ENCODE results near the gene ADK.
"Not testable (repeated sequence)": the region's sequence is repeated elsewhere in the genome, so short reads cannot be mapped to it uniquely, and the experiment has no call there.

The ADK gene

GRCh38 chr10:74488907-74489306, 337.9 kb downstream of the ADK start:
- no peak overlapping the region for H3K4me2 ChIP-seq (ENCODE audit: low read depth, low read length, poor library complexity, severe bottlenecking)
- H4K20me1 ChIP-seq (ENCODE audit: insufficient read depth, low read length, poor library complexity, severe bottlenecking) = no peaks in the 10 kb centered on the region
- H3K36me3 ChIP-seq (ENCODE audit: insufficient read depth, low read length) = no peaks in the 10 kb centered on the region
- H3F3A ChIP-seq (ENCODE audit: low read depth) = no peaks in the 10 kb centered on the region
- no peak overlapping the region for H3K4me3 ChIP-seq (ENCODE audit: low read length, poor library complexity, severe bottlenecking)
- no peaks in the 10 kb centered on the region for H3K9me3 ChIP-seq (ENCODE audit: insufficient read depth, low read depth, low read length)
- no peaks in the 10 kb centered on the region for H3K9me2 ChIP-seq (replicated peaks; ENCODE audit: low read depth, low read length)
- no peak overlapping the region for H3K9ac ChIP-seq (ENCODE audit: low read depth, low read length, poor library complexity, severe bottlenecking)
- H3K27me3 ChIP-seq (ENCODE audit: insufficient read depth, low read length, poor library complexity, severe bottlenecking) = no peaks in the 10 kb centered on the region
- no peak overlapping the region for H2AFZ ChIP-seq (ENCODE audit: low read length)
- no peak for TF ChIP-seq EZH2phosphoT487 (IDR thresholded peaks at IDR 0.05; ENCODE audit: borderline replicate concordance)
- TF ChIP-seq CTCF (conservative IDR thresholded peaks at IDR 0.05; ENCODE audit: low read length) = no peak
- no peaks in the 10 kb centered on the region for H3K79me2 ChIP-seq (ENCODE audit: insufficient read depth, low read length)
- no peaks in the 10 kb centered on the region for H3K4me1 ChIP-seq (ENCODE audit: insufficient read depth, low read length, poor library complexity, severe bottlenecking)

- H3F3A ChIP-seq (ENCODE audit: low read depth) = no peaks in the 10 kb centered on the region
- H2AFZ ChIP-seq (ENCODE audit: low read length) = no peak overlapping the region
- H3K27me3 ChIP-seq (ENCODE audit: insufficient read depth, low read length, poor library complexity, severe bottlenecking) = no peaks in the 10 kb centered on the region
- no peak overlapping the region for H3K4me3 ChIP-seq (ENCODE audit: low read length, poor library complexity, severe bottlenecking)
- H3K9ac ChIP-seq (ENCODE audit: low read depth, low read length, poor library complexity, severe bottlenecking) = no peak overlapping the region
- H4K20me1 ChIP-seq (ENCODE audit: insufficient read depth, low read length, poor library complexity, severe bottlenecking) = no peaks in the 10 kb centered on the region
- H3K4me2 ChIP-seq (ENCODE audit: low read depth, low read length, poor library complexity, severe bottlenecking) = no peak overlapping the region
- H3K4me1 ChIP-seq (ENCODE audit: insufficient read depth, low read length, poor library complexity, severe bottlenecking) = no peaks in the 10 kb centered on the region
- no peaks in the 10 kb centered on the region for H3K36me3 ChIP-seq (ENCODE audit: insufficient read depth, low read length)
- H3K9me2 ChIP-seq (replicated peaks; ENCODE audit: low read depth, low read length) = no peaks in the 10 kb centered on the region
- no peaks in the 10 kb centered on the region for H3K9me3 ChIP-seq (ENCODE audit: insufficient read depth, low read depth, low read length)
- H3K79me2 ChIP-seq (ENCODE audit: insufficient read depth, low read length) = no peaks in the 10 kb centered on the region
- TF ChIP-seq EZH2phosphoT487 (IDR thresholded peaks at IDR 0.05; ENCODE audit: borderline replicate concordance) (no peak), CTCF (conservative IDR thresholded peaks at IDR 0.05; ENCODE audit: low read length) (no peak)
Measured at GRCh38 chr10:74490551-74490950, 339.5 kb downstream of the ADK start.

GRCh38 chr10:74491014-74491413, 340.0 kb downstream of the ADK start:
- H3K4me3 ChIP-seq (ENCODE audit: low read length, poor library complexity, severe bottlenecking) = no peak overlapping the region
- no peaks in the 10 kb centered on the region for H3K4me1 ChIP-seq (ENCODE audit: insufficient read depth, low read length, poor library complexity, severe bottlenecking)
- no peaks in the 10 kb centered on the region for H3K27me3 ChIP-seq (ENCODE audit: insufficient read depth, low read length, poor library complexity, severe bottlenecking)
- no peak overlapping the region for H2AFZ ChIP-seq (ENCODE audit: low read length)
- no peaks in the 10 kb centered on the region for H4K20me1 ChIP-seq (ENCODE audit: insufficient read depth, low read length, poor library complexity, severe bottlenecking)
- no peaks in the 10 kb centered on the region for H3K79me2 ChIP-seq (ENCODE audit: insufficient read depth, low read length)
- no peaks in the 10 kb centered on the region for H3K9me3 ChIP-seq (ENCODE audit: insufficient read depth, low read depth, low read length)
- H3K9ac ChIP-seq (ENCODE audit: low read depth, low read length, poor library complexity, severe bottlenecking) = no peak overlapping the region
- no peaks in the 10 kb centered on the region for H3F3A ChIP-seq (ENCODE audit: low read depth)
- TF ChIP-seq EZH2phosphoT487 (IDR thresholded peaks at IDR 0.05; ENCODE audit: borderline replicate concordance) = no peak
- TF ChIP-seq CTCF (conservative IDR thresholded peaks at IDR 0.05; ENCODE audit: low read length) = no peak
- H3K4me2 ChIP-seq (ENCODE audit: low read depth, low read length, poor library complexity, severe bottlenecking) = no peak overlapping the region
- no peaks in the 10 kb centered on the region for H3K36me3 ChIP-seq (ENCODE audit: insufficient read depth, low read length)
- no peaks in the 10 kb centered on the region for H3K9me2 ChIP-seq (replicated peaks; ENCODE audit: low read depth, low read length)

GRCh38 chr10:74496276-74496675, 345.3 kb downstream of the ADK start:
- not testable (repeated sequence) for H3K36me3 ChIP-seq (ENCODE audit: insufficient read depth, low read length); H3K27me3 ChIP-seq (ENCODE audit: insufficient read depth, low read length, poor library complexity, severe bottlenecking); H3F3A ChIP-seq (ENCODE audit: low read depth); H3K4me3 ChIP-seq (ENCODE audit: low read length, poor library complexity, severe bottlenecking); H3K4me2 ChIP-seq (ENCODE audit: low read depth, low read length, poor library complexity, severe bottlenecking); H3K79me2 ChIP-seq (ENCODE audit: insufficient read depth, low read length); H3K4me1 ChIP-seq (ENCODE audit: insufficient read depth, low read length, poor library complexity, severe bottlenecking); H2AFZ ChIP-seq (ENCODE audit: low read length); H3K9ac ChIP-seq (ENCODE audit: low read depth, low read length, poor library complexity, severe bottlenecking); H3K9me3 ChIP-seq (ENCODE audit: insufficient read depth, low read depth, low read length); H4K20me1 ChIP-seq (ENCODE audit: insufficient read depth, low read length, poor library complexity, severe bottlenecking); H3K9me2 ChIP-seq (replicated peaks; ENCODE audit: low read depth, low read length)

- H3K4me2 ChIP-seq (ENCODE audit: low read depth, low read length, poor library complexity, severe bottlenecking); H3K9me3 ChIP-seq (ENCODE audit: insufficient read depth, low read depth, low read length); H3K4me3 ChIP-seq (ENCODE audit: low read length, poor library complexity, severe bottlenecking); H3K79me2 ChIP-seq (ENCODE audit: insufficient read depth, low read length); H3K9me2 ChIP-seq (replicated peaks; ENCODE audit: low read depth, low read length); H2AFZ ChIP-seq (ENCODE audit: low read length); H3F3A ChIP-seq (ENCODE audit: low read depth); H3K27me3 ChIP-seq (ENCODE audit: insufficient read depth, low read length, poor library complexity, severe bottlenecking); H4K20me1 ChIP-seq (ENCODE audit: insufficient read depth, low read length, poor library complexity, severe bottlenecking); H3K36me3 ChIP-seq (ENCODE audit: insufficient read depth, low read length); H3K9ac ChIP-seq (ENCODE audit: low read depth, low read length, poor library complexity, severe bottlenecking): not testable (repeated sequence)
- peaks cover 11% of the 10 kb centered on the region for H3K4me1 ChIP-seq (ENCODE audit: insufficient read depth, low read length, poor library complexity, severe bottlenecking)
Measured at GRCh38 chr10:74498664-74499063, 347.6 kb downstream of the ADK start.

Data from Loucy (cell line).